ENCODE measurements around the gene SLX4IP. TPM values are rescaled to one million over a fixed set of nuclear protein-coding genes. Genes with fewer than 3 reads are reported as not detected.

Gene SLX4IP
- total and polyA plus RNA-seq, 2 of the 13 experiments (the other 11 are each of a cell fraction or from before 2014, with no cell fraction given) = 3.6 to 7.3 TPM

- TF ChIP-seq ZNF574 (CRISPR knock-in tag; IDR thresholded peaks at IDR 0.05) = no peak
- TF ChIP-seq ZNF33B (CRISPR knock-in tag; IDR thresholded peaks at IDR 0.05) = peak; percentile 92; the same call in 1 of the 2 replicates
- TF ChIP-seq ZNF333 (CRISPR knock-in tag; IDR thresholded peaks at IDR 0.05; ENCODE audit: borderline replicate concordance) = no peak
- TF ChIP-seq HMGA1 (CRISPR knock-in tag; conservative IDR thresholded peaks at IDR 0.05) = no peak
- no peak for TF ChIP-seq ZNF780A (CRISPR knock-in tag; IDR thresholded peaks at IDR 0.05)
- TF ChIP-seq MATR3 (CRISPR knock-in tag; IDR thresholded peaks at IDR 0.05) = no peak
- TF ChIP-seq MEIS2 (CRISPR knock-in tag; IDR thresholded peaks at IDR 0.05) = no peak
- TF ChIP-seq RCOR2 (CRISPR knock-in tag; IDR thresholded peaks at IDR 0.05) = peak; percentile 62; the same call in 1 of the 2 replicates
- 0 out of 2 replicates have a peak, but pooled peaks have one; percentile 54 for TF ChIP-seq XBP1 (CRISPR knock-in tag; IDR thresholded peaks at IDR 0.05)
- TF ChIP-seq SMARCE1 (IDR thresholded peaks at IDR 0.05; ENCODE audit: borderline replicate concordance) = no peak
- TF ChIP-seq ZNF557 (CRISPR knock-in tag; IDR thresholded peaks at IDR 0.05) = peak; percentile 56; the same call in 1 of the 2 replicates
- no peak for TF ChIP-seq GPN1 (CRISPR knock-in tag; IDR thresholded peaks at IDR 0.05; ENCODE audit: borderline replicate concordance)
- TF ChIP-seq ZNF513 (CRISPR knock-in tag; conservative IDR thresholded peaks at IDR 0.05) = no peak; the same call in 1 of the 2 replicates
- no peak for TF ChIP-seq DDIT3 (CRISPR knock-in tag; IDR thresholded peaks at IDR 0.05)
- TF ChIP-seq ZNF772 (CRISPR knock-in tag; IDR thresholded peaks at IDR 0.05) = 0 out of 2 replicates have a peak, but pooled peaks have one; percentile 55
- peak; percentile 15; the same call in 1 of the 2 replicates for TF ChIP-seq ZNF563 (CRISPR knock-in tag; IDR thresholded peaks at IDR 0.05)
- no peak for TF ChIP-seq EZH2 (conservative IDR thresholded peaks at IDR 0.05; ENCODE audit: low read depth, low read length)
- TF ChIP-seq NFKB2 (CRISPR knock-in tag; IDR thresholded peaks at IDR 0.05; ENCODE audit: borderline replicate concordance) = peak; percentile 81; the same call in 1 of the 2 replicates
- TF ChIP-seq KDM5A (IDR thresholded peaks at IDR 0.05; ENCODE audit: borderline replicate concordance, low read length) = peak; percentile 79; the same call in 1 of the 2 replicates
- no peak for TF ChIP-seq NFATC3 (CRISPR knock-in tag; IDR thresholded peaks at IDR 0.05)
- no peak for TF ChIP-seq ZNF850 (CRISPR knock-in tag; conservative IDR thresholded peaks at IDR 0.05)
- TF ChIP-seq ZNF569 (CRISPR knock-in tag; IDR thresholded peaks at IDR 0.05; ENCODE audit: borderline replicate concordance) = no peak
- no peak for TF ChIP-seq IRF1 (CRISPR knock-in tag; IDR thresholded peaks at IDR 0.05; ENCODE audit: low read depth)
- no peak; the same call in 1 of the 2 replicates for TF ChIP-seq HOXA3 (CRISPR knock-in tag; IDR thresholded peaks at IDR 0.05)
- TF ChIP-seq SPEN (CRISPR knock-in tag; IDR thresholded peaks at IDR 0.05; ENCODE audit: low read depth) = no peak; the same call in 1 of the 2 replicates
- no peak; the same call in 1 of the 2 replicates for TF ChIP-seq KDM4B (CRISPR knock-in tag; IDR thresholded peaks at IDR 0.05)
These were observed 239.8 kb downstream of the SLX4IP start (continued) for GRCh38 chr20:10674684-10675449.
